Measurements from ENCODE around the gene TFCP2L1. TPM values are rescaled to one million over a fixed set of nuclear protein-coding genes. Genes with fewer than 3 reads are reported as not detected.

TFCP2L1 gene
- total RNA-seq, 1 donor: under 0.01 TPM

DNA sequence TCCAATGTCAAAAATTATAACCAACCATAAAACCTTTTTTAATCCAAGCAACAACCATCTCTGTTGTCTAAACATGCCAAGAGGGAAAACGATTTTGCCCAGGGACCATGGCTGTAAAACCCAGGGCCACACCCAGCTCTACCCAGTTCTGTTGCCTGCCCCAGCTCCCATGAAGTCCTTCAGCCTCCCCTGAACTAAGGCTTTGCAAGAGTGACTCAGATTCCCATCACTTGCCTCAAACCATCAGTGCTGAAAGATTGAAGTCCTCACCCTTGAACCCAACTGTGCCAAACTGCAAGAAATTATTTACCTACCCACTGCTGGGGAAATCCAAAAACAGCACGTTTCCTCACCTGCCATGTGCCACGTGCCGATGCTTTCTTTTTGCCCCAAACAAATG is 102.5 kb downstream of the TFCP2L1 start:
- Histone ChIP-seq H3K36me3 (ENCODE audit: insufficient read depth, low read length) (no peaks in the 10 kb centered on the region), H3K4me1 (ENCODE audit: insufficient read depth, low read length) (no peaks in the 10 kb centered on the region), H3K27me3 (ENCODE audit: insufficient read depth, low read length) (peaks cover 20% of the 10 kb centered on the region), H2AFZ (ENCODE audit: low read length) (no peak overlapping the region), H3K4me2 (ENCODE audit: insufficient read depth, low read length) (no peak overlapping the region), H3K79me2 (ENCODE audit: insufficient read depth, low read length) (no peaks in the 10 kb centered on the region), H3K27ac (ENCODE audit: low read depth, low read length) (no peak overlapping the region), H3K4me3 (ENCODE audit: insufficient read depth, low read length) (no peak overlapping the region), H4K20me1 (ENCODE audit: insufficient read depth, low read length) (no peaks in the 10 kb centered on the region), H3K9me3 (ENCODE audit: low read depth, low read length) (no peaks in the 10 kb centered on the region)
- TF ChIP-seq, protein P1, sequence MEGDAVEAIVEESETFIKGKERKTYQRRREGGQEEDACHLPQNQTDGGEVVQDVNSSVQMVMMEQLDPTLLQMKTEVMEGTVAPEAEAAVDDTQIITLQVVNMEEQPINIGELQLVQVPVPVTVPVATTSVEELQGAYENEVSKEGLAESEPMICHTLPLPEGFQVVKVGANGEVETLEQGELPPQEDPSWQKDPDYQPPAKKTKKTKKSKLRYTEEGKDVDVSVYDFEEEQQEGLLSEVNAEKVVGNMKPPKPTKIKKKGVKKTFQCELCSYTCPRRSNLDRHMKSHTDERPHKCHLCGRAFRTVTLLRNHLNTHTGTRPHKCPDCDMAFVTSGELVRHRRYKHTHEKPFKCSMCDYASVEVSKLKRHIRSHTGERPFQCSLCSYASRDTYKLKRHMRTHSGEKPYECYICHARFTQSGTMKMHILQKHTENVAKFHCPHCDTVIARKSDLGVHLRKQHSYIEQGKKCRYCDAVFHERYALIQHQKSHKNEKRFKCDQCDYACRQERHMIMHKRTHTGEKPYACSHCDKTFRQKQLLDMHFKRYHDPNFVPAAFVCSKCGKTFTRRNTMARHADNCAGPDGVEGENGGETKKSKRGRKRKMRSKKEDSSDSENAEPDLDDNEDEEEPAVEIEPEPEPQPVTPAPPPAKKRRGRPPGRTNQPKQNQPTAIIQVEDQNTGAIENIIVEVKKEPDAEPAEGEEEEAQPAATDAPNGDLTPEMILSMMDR (IDR thresholded peaks at IDR 0.05; ENCODE audit: extremely low read depth, low read depth, low read length): no peak
- DNase-seq (ENCODE audit: insufficient read length, low spot score, missing footprints): no peak

DNA sequence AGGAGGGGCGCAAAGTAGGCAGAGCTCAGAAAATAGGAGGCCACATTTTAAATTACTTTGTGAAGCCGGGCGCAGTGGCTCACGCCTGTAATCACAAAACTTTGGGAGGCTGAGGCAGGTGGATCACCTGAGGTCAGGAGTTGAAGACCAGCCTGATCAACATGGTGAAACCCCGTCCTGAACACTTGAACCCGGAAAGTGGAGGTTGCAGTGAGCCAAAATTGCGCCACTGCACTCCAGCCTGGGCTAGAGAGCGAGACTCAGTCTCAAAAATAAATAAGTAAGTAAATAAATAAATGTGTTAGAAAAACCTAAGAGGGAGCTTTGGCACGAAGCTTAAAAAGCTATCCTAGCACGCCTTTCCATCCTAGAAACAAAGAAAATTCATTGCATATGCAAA is 105.5 kb downstream of the TFCP2L1 start:
- TF ChIP-seq, protein P1 (IDR thresholded peaks at IDR 0.05; ENCODE audit: extremely low read depth, low read depth, low read length): no peak
- Histone ChIP-seq H2AFZ (ENCODE audit: low read length) (no peak overlapping the region), H3K36me3 (ENCODE audit: insufficient read depth, low read length) (no peaks in the 10 kb centered on the region), H3K27ac (ENCODE audit: low read depth, low read length) (no peak overlapping the region), H3K9me3 (ENCODE audit: low read depth, low read length) (no peaks in the 10 kb centered on the region), H3K4me3 (ENCODE audit: insufficient read depth, low read length) (no peak overlapping the region), H3K4me2 (ENCODE audit: insufficient read depth, low read length) (no peak overlapping the region), H3K79me2 (ENCODE audit: insufficient read depth, low read length) (no peaks in the 10 kb centered on the region), H4K20me1 (ENCODE audit: insufficient read depth, low read length) (no peaks in the 10 kb centered on the region), H3K27me3 (ENCODE audit: insufficient read depth, low read length) (peaks cover 26% of the 10 kb centered on the region), H3K4me1 (ENCODE audit: insufficient read depth, low read length) (no peaks in the 10 kb centered on the region)
- no peak for DNase-seq (ENCODE audit: insufficient read length, low spot score, missing footprints)

DNA sequence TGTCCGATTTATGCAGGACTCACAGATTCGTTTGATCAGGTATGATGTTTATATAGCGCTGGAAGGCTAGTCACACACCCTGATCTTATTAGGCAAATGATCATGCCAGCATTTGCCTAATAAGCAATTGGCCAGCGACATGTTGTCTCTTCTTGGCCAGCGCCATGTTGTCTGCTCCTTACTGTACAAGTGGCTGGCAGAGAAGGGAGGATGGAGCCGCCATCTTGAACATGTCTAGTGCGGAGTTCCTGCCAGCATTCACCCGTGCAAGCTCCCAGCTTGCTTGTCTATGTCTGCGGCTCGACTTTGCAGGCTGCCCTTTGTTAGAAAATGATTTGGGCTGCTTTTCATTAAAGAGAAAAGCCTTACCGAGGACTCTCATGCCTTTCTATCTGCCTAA is 106.3 kb downstream of the TFCP2L1 start:
- TF ChIP-seq, protein P1 (IDR thresholded peaks at IDR 0.05; ENCODE audit: extremely low read depth, low read depth, low read length): no peak
- Histone ChIP-seq H3K79me2 (ENCODE audit: insufficient read depth, low read length) (no peaks in the 10 kb centered on the region), H3K9me3 (ENCODE audit: low read depth, low read length) (no peaks in the 10 kb centered on the region), H3K36me3 (ENCODE audit: insufficient read depth, low read length) (no peaks in the 10 kb centered on the region), H2AFZ (ENCODE audit: low read length) (no peak overlapping the region), H3K27ac (ENCODE audit: low read depth, low read length) (no peak overlapping the region), H3K4me3 (ENCODE audit: insufficient read depth, low read length) (no peak overlapping the region), H3K4me1 (ENCODE audit: insufficient read depth, low read length) (no peaks in the 10 kb centered on the region), H3K27me3 (ENCODE audit: insufficient read depth, low read length) (peaks cover 26% of the 10 kb centered on the region), H4K20me1 (ENCODE audit: insufficient read depth, low read length) (no peaks in the 10 kb centered on the region), H3K4me2 (ENCODE audit: insufficient read depth, low read length) (no peak overlapping the region)
- DNase-seq (ENCODE audit: insufficient read length, low spot score, missing footprints): no peak

DNA sequence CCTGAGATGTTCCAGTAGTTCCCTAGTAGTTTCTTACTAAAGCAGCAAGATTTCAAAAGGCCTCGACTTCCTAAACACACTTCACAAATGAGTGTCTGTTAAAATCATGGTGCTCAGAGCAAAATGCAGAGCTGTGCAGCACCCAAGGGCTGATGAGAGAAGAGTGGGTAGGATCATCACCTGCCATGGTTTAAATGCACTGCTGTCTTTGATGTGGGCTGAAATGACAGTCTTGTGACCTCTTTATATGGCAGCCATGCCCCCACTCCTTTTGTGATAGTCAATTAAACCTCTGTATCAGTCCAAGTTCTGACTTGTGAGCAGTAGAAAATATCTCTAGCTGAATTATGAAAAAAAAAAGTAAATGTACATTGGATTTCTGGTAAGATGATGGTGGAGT is 107.1 kb downstream of the TFCP2L1 start:
- Histone ChIP-seq H2AFZ (ENCODE audit: low read length) (no peak overlapping the region), H3K79me2 (ENCODE audit: insufficient read depth, low read length) (no peaks in the 10 kb centered on the region), H3K4me3 (ENCODE audit: insufficient read depth, low read length) (no peak overlapping the region)

More for the DNA sequence above, 107.1 kb downstream of the TFCP2L1 start:
- no peaks in the 10 kb centered on the region for H3K4me1 ChIP-seq (ENCODE audit: insufficient read depth, low read length)
- H4K20me1 ChIP-seq (ENCODE audit: insufficient read depth, low read length): no peaks in the 10 kb centered on the region
- DNase-seq (ENCODE audit: insufficient read length, low spot score, missing footprints): no peak
- no peak overlapping the region for H3K4me2 ChIP-seq (ENCODE audit: insufficient read depth, low read length)
- TF ChIP-seq, protein P1 (IDR thresholded peaks at IDR 0.05; ENCODE audit: extremely low read depth, low read depth, low read length): no peak
- H3K27ac ChIP-seq (ENCODE audit: low read depth, low read length): no peak overlapping the region
- H3K9me3 ChIP-seq (ENCODE audit: low read depth, low read length): no peaks in the 10 kb centered on the region
- H3K27me3 ChIP-seq (ENCODE audit: insufficient read depth, low read length): peaks cover 30% of the 10 kb centered on the region
- no peaks in the 10 kb centered on the region for H3K36me3 ChIP-seq (ENCODE audit: insufficient read depth, low read length)
